GM12892 (cell line): ENCODE results near the gene RABGGTB.

Experiments
- POLR2A ChIP-seq: IDR thresholded peaks from 2 replicates; pipeline ENCODE4 v1.6.1; 2011; ENCODE audit warnings: low read depth, low read length, control low read depth
- POLR2AphosphoS5 ChIP-seq: IDR thresholded peaks from 2 replicates; pipeline ENCODE4 v1.6.1; 2011; ENCODE audit warnings: low read depth, low read length, control low read depth
- TAF1 ChIP-seq: IDR thresholded peaks from 2 replicates; pipeline ENCODE4 v1.6.1; 2011; ENCODE audit warnings: low read depth, mild to moderate bottlenecking, control low read depth, low read length, borderline replicate concordance

GRCh38 chr1:75796376-75797272 is 10.6 kb downstream of the RABGGTB start, which contains the start of gene MSH4:
- TF ChIP-seq POLR2A (peak; percentile 80), POLR2AphosphoS5 (peak; percentile 90), TAF1 (no peak)
